Measurements from ENCODE around the gene ALOXE3.

ALOXE3 gene

DNA sequence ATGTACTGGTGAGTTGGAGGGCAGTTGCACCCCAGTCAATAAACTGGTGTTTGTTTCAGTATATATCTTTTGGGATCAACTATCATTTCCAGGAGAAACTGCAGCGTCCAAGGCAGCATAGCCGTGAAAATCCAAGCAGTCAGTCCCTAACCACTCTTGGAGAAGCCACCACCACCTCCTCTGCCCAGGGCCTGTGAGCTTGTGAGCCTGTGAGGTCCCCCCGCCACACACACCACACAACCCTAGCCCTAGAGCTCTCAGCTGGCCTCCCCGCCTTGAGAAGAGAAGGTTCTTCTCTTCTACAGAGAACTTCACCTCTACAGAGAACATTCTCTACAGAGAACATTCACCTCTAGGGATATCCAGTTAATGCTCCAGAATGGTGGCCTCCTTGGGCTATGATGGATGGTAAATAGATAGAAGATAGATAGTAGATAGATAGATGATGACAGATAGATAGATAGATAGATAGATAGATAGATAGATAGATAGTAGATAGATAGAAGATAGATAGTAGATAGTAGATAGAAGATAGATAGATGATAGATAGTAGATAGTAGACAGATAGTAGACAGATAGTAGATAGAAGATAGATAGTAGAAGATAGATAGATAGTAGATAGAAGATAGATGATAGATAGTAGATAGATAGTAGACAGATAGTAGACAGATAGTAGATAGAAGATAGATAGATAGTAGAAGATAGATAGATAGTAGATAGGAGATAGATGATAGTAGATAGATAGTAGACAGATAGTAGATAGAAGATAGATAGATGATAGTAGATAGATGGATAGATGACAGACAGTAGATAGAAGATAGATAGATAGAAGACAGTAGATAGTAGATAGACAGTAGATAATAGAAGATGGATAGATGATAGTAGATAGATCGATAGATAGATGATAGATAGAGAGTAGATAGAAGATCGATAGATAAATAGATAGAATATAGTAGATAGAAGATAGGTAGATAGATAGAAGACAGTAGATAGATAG is 65.8 kb downstream of the ALOXE3 start:
- no peak for DNase-seq (ENCODE audit: low read depth, low spot score)

- DNase-seq (ENCODE audit: low read depth, low spot score) = no peak
These were observed 66.5 kb downstream of the ALOXE3 start for GRCh38 chr17:8051831-8052230.

- DNase-seq (ENCODE audit: low read depth, low spot score) = no peak
These were observed 69.6 kb downstream of the ALOXE3 start for GRCh38 chr17:8048736-8049135.

DNA sequence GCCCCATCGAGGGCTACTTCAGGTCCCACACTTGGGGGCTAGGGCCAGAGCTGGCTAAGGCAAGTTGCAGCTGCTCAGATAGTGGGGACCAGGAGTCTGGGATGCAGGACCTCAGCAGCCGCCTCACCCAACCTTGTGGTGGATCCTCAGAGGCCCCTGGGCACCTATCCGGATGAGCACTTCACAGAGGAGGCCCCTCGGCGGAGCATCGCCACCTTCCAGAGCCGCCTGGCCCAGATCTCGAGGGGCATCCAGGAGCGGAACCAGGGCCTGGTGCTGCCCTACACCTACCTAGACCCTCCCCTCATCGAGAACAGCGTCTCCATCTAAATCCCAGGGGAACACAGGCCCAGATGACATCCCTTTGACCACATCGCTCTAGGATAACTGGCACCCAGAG is 70.1 kb downstream of the ALOXE3 start:
- no peak for DNase-seq (ENCODE audit: low read depth, low spot score)

GRCh38 chr17:8047769-8048110 is 70.6 kb downstream of the ALOXE3 start:
- DNase-seq (ENCODE audit: low read depth, low spot score) = no peak

DNA sequence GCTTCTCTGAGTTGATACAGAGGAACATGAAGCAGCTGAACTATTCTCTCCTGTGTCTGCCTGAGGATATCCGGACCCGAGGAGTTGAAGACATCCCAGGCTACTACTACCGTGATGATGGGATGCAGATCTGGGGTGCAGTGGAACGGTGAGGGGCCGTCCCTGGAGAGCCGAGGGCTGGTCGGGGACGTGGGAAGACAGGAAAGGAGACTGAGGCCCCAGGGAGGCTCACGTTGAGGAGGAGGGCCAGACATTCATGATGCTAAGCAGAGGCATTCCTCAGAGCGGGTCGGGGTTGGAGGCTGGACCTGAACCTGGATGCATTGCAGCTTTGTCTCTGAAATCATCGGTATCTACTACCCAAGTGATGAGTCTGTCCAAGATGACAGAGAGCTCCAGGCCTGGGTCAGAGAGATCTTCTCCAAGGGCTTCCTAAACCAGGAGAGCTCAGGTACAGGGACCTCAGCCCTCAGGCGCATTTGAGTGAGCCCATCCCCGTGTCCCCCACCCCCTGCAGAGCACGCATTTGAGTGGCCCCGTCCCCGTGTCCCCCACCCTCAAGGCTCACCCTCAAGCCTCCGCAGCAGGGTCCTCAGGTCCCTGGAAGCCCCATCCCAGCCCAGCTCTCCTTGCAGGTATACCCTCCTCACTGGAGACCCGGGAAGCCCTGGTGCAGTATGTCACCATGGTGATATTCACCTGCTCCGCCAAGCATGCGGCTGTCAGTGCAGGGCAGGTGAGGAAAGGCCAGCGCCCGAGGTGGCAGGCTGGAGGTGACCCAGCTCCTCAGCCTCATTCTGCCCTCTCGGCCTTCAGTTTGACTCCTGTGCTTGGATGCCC is 71.2 kb downstream of the ALOXE3 start:
- no peak for DNase-seq (ENCODE audit: low read depth, low spot score)

- no peak for DNase-seq (ENCODE audit: low read depth, low spot score)
These were observed 71.9 kb downstream of the ALOXE3 start for GRCh38 chr17:8046306-8046928.
